ENCODE measurements around the gene WWOX.

- no peak for TF ChIP-seq EZH2 (IDR thresholded peaks at IDR 0.05; ENCODE audit: low read length)
- TF ChIP-seq CTCF (optimal IDR thresholded peaks at IDR 0.05 in 1 of 3, IDR thresholded peaks at IDR 0.05 in 1 of 3, conservative IDR thresholded peaks at IDR 0.05 in 1 of 3; ENCODE audit: extremely low read depth in 1 of 3, insufficient read depth in 2 of 3, low read length in 3 of 3): no peak
These were observed 333.0 kb downstream of the WWOX start for GRCh38 chr16:78432451-78432850.

All from keratinocyte (primary cell).